ENCODE measurements around the gene PACRG. TPM values are rescaled to one million over a fixed set of nuclear protein-coding genes. Genes with fewer than 3 reads are reported as not detected.

PACRG gene
- total and polyA plus RNA-seq, 2 experiments from 2014 or later = not detected

GRCh38 chr6:163337958-163338357 lies 610.2 kb downstream of the PACRG start:
- TF ChIP-seq EZH2phosphoT487 (IDR thresholded peaks at IDR 0.05; ENCODE audit: insufficient read depth, low read depth) (no peak), EZH2 (IDR thresholded peaks at IDR 0.05; ENCODE audit: insufficient read depth, poor library complexity, severe bottlenecking) (no peak)
- Histone ChIP-seq H3K27me3 (replicated peaks; ENCODE audit: insufficient read depth) (no peaks in the 10 kb centered on the region), H3K36me3 (ENCODE audit: low read depth) (no peaks in the 10 kb centered on the region), H3K9ac (no peak overlapping the region), H2AFZ (no peak overlapping the region), H3K79me2 (ENCODE audit: insufficient read depth) (no peaks in the 10 kb centered on the region), H3K4me1 (ENCODE audit: insufficient read depth) (no peaks in the 10 kb centered on the region), H3K27ac (no peak overlapping the region), H3K9me2 (ENCODE audit: insufficient read depth) (no peaks in the 10 kb centered on the region), H3K4me2 (ENCODE audit: unreplicated experiment) (no peak overlapping the region), H3K9me3 (ENCODE audit: low read depth) (no peaks in the 10 kb centered on the region), H3K4me3 (no peak overlapping the region), H3F3A (ENCODE audit: insufficient read depth) (no peaks in the 10 kb centered on the region), H4K20me1 (ENCODE audit: insufficient read depth) (no peaks in the 10 kb centered on the region)
- no peak for DNase-seq
- in situ Hi-C loops (cut with MboI) = no loop called here
- 89 to 94% methylated on average over 3 of the region's 3 CpGs for WGBS, 2 experiments (ENCODE audit: low coverage in 1 of 2, low lambda C conversion rate in 2 of 2, missing lambda C conversion rate in 2 of 2)

DNA sequence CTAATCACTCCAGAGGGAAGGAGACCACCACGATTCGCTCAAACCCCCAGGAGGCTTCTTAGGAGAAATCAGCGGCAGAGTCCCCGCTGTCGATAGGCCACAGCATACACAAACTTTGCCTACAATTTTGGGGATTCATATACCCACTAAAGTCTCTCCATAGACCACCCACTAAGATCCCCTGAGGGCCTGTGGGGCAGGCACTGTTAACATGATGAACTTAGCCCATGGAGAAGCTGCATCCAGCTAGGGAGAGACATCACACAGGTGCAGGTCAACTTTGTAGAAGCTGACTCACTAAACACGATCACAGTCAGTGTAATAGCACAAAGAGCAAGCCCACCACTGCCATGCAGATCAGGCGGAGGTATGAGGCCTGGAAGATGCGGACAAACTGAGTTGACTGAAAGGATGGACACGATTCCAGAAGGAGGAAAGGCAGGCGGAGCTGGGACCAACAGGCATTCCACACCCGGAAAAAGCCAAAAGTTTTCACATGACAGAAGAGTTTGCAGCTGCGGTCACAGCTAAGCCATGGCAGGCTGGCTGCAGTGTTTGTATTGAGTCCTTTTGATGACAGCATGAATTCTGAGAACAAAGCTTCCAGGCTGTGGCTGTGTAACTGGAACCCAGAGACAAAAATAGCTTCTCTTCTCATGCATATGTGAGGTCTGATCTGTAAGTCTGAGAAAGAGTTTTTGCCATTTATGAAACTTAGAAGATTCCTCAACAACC lies 611.1 kb downstream of the PACRG start:
- Histone ChIP-seq H3K9me2 (ENCODE audit: insufficient read depth) (no peaks in the 10 kb centered on the region), H3K4me3 (no peak overlapping the region), H3K4me2 (ENCODE audit: unreplicated experiment) (no peak overlapping the region), H3K27ac (no peak overlapping the region), H3K9ac (no peak overlapping the region), H3K79me2 (ENCODE audit: insufficient read depth) (no peaks in the 10 kb centered on the region), H3K36me3 (ENCODE audit: low read depth) (no peaks in the 10 kb centered on the region), H3K9me3 (ENCODE audit: low read depth) (no peaks in the 10 kb centered on the region), H4K20me1 (ENCODE audit: insufficient read depth) (no peaks in the 10 kb centered on the region), H2AFZ (peak overlapping the region; percentile 42), H3K27me3 (replicated peaks; ENCODE audit: insufficient read depth) (no peaks in the 10 kb centered on the region), H3F3A (ENCODE audit: insufficient read depth) (no peaks in the 10 kb centered on the region), H3K4me1 (ENCODE audit: insufficient read depth) (no peaks in the 10 kb centered on the region)
- TF ChIP-seq EZH2phosphoT487 (IDR thresholded peaks at IDR 0.05; ENCODE audit: insufficient read depth, low read depth) = no peak
- TF ChIP-seq EZH2 (IDR thresholded peaks at IDR 0.05; ENCODE audit: insufficient read depth, poor library complexity, severe bottlenecking) = no peak
- 43 to 54% methylated on average over 12 of the region's 12 CpGs for WGBS, 2 experiments (ENCODE audit: low coverage in 1 of 2, low lambda C conversion rate in 2 of 2, missing lambda C conversion rate in 2 of 2)
- in situ Hi-C loops (cut with MboI) = no loop called here
- peak; percentile 69 for DNase-seq

DNA sequence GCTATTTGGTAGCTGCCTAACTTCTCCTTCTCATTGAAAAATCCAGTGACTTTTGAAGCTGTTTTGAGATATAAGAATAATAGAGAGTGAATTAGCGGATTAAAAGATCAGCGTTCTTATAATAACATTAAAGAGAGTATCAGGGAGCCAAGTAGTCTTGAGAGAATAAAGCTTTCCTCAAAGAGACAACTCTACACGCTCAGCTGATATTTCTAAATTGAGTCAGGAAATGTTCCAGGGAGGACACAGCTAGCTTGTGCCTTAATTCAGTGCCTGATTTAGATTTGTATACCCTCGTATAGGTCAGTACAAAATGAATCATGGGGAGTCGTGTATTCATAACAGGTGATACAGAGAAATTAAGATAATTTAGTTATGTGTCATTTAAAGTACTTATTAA lies 611.7 kb downstream of the PACRG start:
- H3K9me2 ChIP-seq (ENCODE audit: insufficient read depth) = no peaks in the 10 kb centered on the region
- peak overlapping the region; percentile 42; the same call in 1 of the 2 replicates for H2AFZ ChIP-seq
- no peak overlapping the region for H3K27ac ChIP-seq

DNA sequence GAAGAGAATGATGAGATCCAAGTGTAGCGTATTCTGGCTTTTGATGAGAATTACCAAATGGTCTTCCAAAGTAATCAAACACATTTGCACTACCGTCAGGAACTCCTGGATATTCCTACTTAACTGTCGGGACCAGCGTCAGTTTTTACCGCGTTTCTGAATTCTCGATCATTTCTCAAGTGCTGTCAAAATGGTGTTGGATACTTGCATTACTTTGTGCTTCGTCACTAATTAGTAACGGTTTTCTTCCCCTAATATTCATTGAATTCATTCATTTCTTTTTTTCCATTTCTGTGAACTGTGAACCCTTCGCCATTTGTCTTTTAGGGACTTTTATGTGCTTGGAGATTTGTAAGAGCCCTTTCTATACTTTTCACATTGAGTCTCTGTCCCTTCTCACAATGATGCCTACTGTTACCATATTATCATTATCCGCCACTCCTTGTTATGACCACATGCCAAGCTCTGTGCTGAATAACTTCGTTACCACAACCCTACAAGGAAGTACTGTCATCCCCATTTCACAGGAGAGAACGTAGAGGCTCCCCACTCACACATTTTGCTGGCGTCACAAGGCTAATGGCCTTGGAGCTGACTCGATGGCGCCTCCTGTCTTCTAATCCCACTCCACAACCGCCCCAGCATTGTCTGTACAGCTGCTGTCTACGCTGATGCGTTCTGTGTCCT lies 612.6 kb downstream of the PACRG start:
- DNase-seq = no peak
- Histone ChIP-seq H3K4me3 (no peak overlapping the region), H3K9me2 (ENCODE audit: insufficient read depth) (no peaks in the 10 kb centered on the region), H3K79me2 (ENCODE audit: insufficient read depth) (no peaks in the 10 kb centered on the region), H3K9me3 (ENCODE audit: low read depth) (no peaks in the 10 kb centered on the region), H3K4me1 (ENCODE audit: insufficient read depth) (no peaks in the 10 kb centered on the region), H3K9ac (no peak overlapping the region), H4K20me1 (ENCODE audit: insufficient read depth) (no peaks in the 10 kb centered on the region), H3K27ac (no peak overlapping the region), H3K4me2 (ENCODE audit: unreplicated experiment) (no peak overlapping the region), H3K36me3 (ENCODE audit: low read depth) (no peaks in the 10 kb centered on the region), H3F3A (ENCODE audit: insufficient read depth) (no peaks in the 10 kb centered on the region), H3K27me3 (replicated peaks; ENCODE audit: insufficient read depth) (no peaks in the 10 kb centered on the region), H2AFZ (no peak overlapping the region)
- in situ Hi-C loops (cut with MboI) = no loop called here
- WGBS, 2 experiments (ENCODE audit: low coverage in 1 of 2, low lambda C conversion rate in 2 of 2, missing lambda C conversion rate in 2 of 2) = 91 to 93% methylated on average over 19 of the region's 19 CpGs
- TF ChIP-seq EZH2 (IDR thresholded peaks at IDR 0.05; ENCODE audit: insufficient read depth, poor library complexity, severe bottlenecking) (no peak), EZH2phosphoT487 (IDR thresholded peaks at IDR 0.05; ENCODE audit: insufficient read depth, low read depth) (no peak)

More for the DNA sequence above, 611.7 kb downstream of the PACRG start:
- WGBS, 2 experiments (ENCODE audit: low coverage in 1 of 2, low lambda C conversion rate in 2 of 2, missing lambda C conversion rate in 2 of 2) = 25 to 34% methylated on average over 5 of the region's 5 CpGs
- Histone ChIP-seq H3K9ac (no peak overlapping the region), H3K4me2 (ENCODE audit: unreplicated experiment) (no peak overlapping the region), H3K4me3 (no peak overlapping the region), H3K27me3 (replicated peaks; ENCODE audit: insufficient read depth) (no peaks in the 10 kb centered on the region), H3K9me3 (ENCODE audit: low read depth) (no peaks in the 10 kb centered on the region), H4K20me1 (ENCODE audit: insufficient read depth) (no peaks in the 10 kb centered on the region), H3K79me2 (ENCODE audit: insufficient read depth) (no peaks in the 10 kb centered on the region), H3F3A (ENCODE audit: insufficient read depth) (no peaks in the 10 kb centered on the region), H3K36me3 (ENCODE audit: low read depth) (no peaks in the 10 kb centered on the region), H3K4me1 (ENCODE audit: insufficient read depth) (no peaks in the 10 kb centered on the region)
- TF ChIP-seq EZH2phosphoT487 (IDR thresholded peaks at IDR 0.05; ENCODE audit: insufficient read depth, low read depth) (no peak), EZH2 (IDR thresholded peaks at IDR 0.05; ENCODE audit: insufficient read depth, poor library complexity, severe bottlenecking) (no peak)
- in situ Hi-C loops (cut with MboI) = no loop called here
- DNase-seq = no peak
